Naive thymus-derived CD4-positive, alpha-beta T cell (primary cell): Measurements from ENCODE around the gene ETV3L. TPM values are rescaled to one million over a fixed set of nuclear protein-coding genes. Genes with fewer than 3 reads are reported as not detected.
"Not testable (repeated sequence)": the region's sequence is repeated elsewhere in the genome, so short reads cannot be mapped to it uniquely, and the experiment has no call there.

ENCODE experiments used
- ATAC-seq: fragments of 150-1000 bp; cut with Tn5 transposase; 2 replicates; pipeline ENCODE4 v1.10.0; 2021; ENCODE audit warnings: mild to moderate bottlenecking, moderate library complexity
- CTCF ChIA-PET: fragments of 350-600 bp; sonication (Branson Sonifier 250); formaldehyde crosslinking; loops from one replicate; lab custom pipeline; 2021; ENCODE audit warnings: antibody characterized with exemption; lab: Charles Lee
- POLR2A ChIA-PET: fragments of 350-600 bp; sonication (Branson Sonifier 250); formaldehyde crosslinking; loops from one replicate; lab custom pipeline; 2021; ENCODE audit warnings: antibody characterized with exemption, inconsistent platforms; lab: Charles Lee
- DNase-seq, 9 donors: peaks; one replicate each; pipeline versions ENCODE4 v3.0.0 to v3.0.0-alpha.2; 2020 to 2022; ENCODE audit warnings: mixed read lengths in 1 of 9
- H3K27ac ChIP-seq: one replicate; pipeline ENCODE4 v1.7.0; 2013; ENCODE audit warnings: mild to moderate bottlenecking, low read depth, low read length, moderate library complexity
- H3K27me3 ChIP-seq, 2 donors: one replicate each; pipeline ENCODE4 v1.7.0; 2013; ENCODE audit warnings: low read length in 2 of 2, mild to moderate bottlenecking in 2 of 2, moderate library complexity in 2 of 2; ENCODE audit not compliant: control insufficient read depth in 2 of 2, insufficient read depth in 2 of 2
- H3K36me3 ChIP-seq, 3 experiments: 1 replicate in 2 of 3; 2 replicates in 1 of 3; pipeline ENCODE4 v1.7.0; 2013; ENCODE audit warnings: low read length in 3 of 3, mild to moderate bottlenecking in 3 of 3, moderate library complexity in 1 of 3; ENCODE audit not compliant: insufficient read depth in 3 of 3, control insufficient read depth in 2 of 3
- H3K4me1 ChIP-seq, 2 donors: one replicate each; pipeline ENCODE4 v1.7.0; 2013; ENCODE audit warnings: low read length in 2 of 2, mild to moderate bottlenecking in 2 of 2, moderate library complexity in 1 of 2; ENCODE audit not compliant: control insufficient read depth in 2 of 2, insufficient read depth in 2 of 2
- H3K4me3 ChIP-seq: 2 replicates; pipeline ENCODE4 v1.7.0; 2013; ENCODE audit warnings: mild to moderate bottlenecking, low read length
- H3K9me3 ChIP-seq, 3 experiments: 1 replicate in 2 of 3; 2 replicates in 1 of 3; pipeline ENCODE4 v1.7.0; 2013; ENCODE audit warnings: low read length in 3 of 3; ENCODE audit not compliant: control insufficient read depth in 2 of 3
- H3K27ac Mint-ChIP-seq, 9 donors: one replicate each; pipeline ENCODE4 v1.8.0; 2020 to 2022; ENCODE audit warnings: mixed read lengths in 9 of 9, mild to moderate bottlenecking in 8 of 9, moderate library complexity in 5 of 9, inconsistent platforms in 2 of 9
- H3K27me3 Mint-ChIP-seq, 5 donors: one replicate each; pipeline ENCODE4 v1.8.0; 2021 to 2022; ENCODE audit warnings: mixed read lengths in 5 of 5, mild to moderate bottlenecking in 1 of 5
- H3K36me3 Mint-ChIP-seq, 5 donors: one replicate each; pipeline ENCODE4 v1.8.0; 2020 to 2022; ENCODE audit warnings: mixed read lengths in 5 of 5, mild to moderate bottlenecking in 3 of 5, inconsistent platforms in 1 of 5
- H3K4me1 Mint-ChIP-seq, 7 donors: one replicate each; pipeline ENCODE4 v1.8.0; 2020 to 2022; ENCODE audit warnings: mixed read lengths in 7 of 7, mild to moderate bottlenecking in 3 of 7, inconsistent platforms in 1 of 7
- H3K4me3 Mint-ChIP-seq, 10 donors: one replicate each; pipeline ENCODE4 v1.8.0; 2020 to 2022; ENCODE audit warnings: mild to moderate bottlenecking in 10 of 10, mixed read lengths in 10 of 10, moderate library complexity in 6 of 10, inconsistent platforms in 2 of 10
- H3K9me3 Mint-ChIP-seq, 11 donors: one replicate each; pipeline ENCODE4 v1.8.0; 2020 to 2022; ENCODE audit warnings: mixed read lengths in 11 of 11, mild to moderate bottlenecking in 4 of 11, inconsistent platforms in 1 of 11, moderate library complexity in 1 of 11
- intact Hi-C, 2 donors: fragments of 100-400 bp; cut with micrococcal nuclease; formaldehyde crosslinking; loops; one replicate each; pipeline ENCODE4 v1.15.1; 2023
- polyA plus RNA-seq, 2 donors: library from polyadenylated mRNA; unstranded; fragments of 300-500 nt; fragmentation: Illumina TruSeq; gene quantifications; one replicate each; pipeline ENCODE4 v1.2.3, GENCODE V29; 2021
- total RNA-seq, 6 experiments: library from RNA in 5 of 6; stranded (reverse) in 5 of 6; gene quantifications; 1 replicate in 5 of 6; 2 replicates in 1 of 6; pipeline ENCODE4 v1.2.3 and lab custom pipeline; 2021 to 2026

ETV3L gene
- total and polyA plus RNA-seq, 7 experiments from 2014 or later: not detected

DNA sequence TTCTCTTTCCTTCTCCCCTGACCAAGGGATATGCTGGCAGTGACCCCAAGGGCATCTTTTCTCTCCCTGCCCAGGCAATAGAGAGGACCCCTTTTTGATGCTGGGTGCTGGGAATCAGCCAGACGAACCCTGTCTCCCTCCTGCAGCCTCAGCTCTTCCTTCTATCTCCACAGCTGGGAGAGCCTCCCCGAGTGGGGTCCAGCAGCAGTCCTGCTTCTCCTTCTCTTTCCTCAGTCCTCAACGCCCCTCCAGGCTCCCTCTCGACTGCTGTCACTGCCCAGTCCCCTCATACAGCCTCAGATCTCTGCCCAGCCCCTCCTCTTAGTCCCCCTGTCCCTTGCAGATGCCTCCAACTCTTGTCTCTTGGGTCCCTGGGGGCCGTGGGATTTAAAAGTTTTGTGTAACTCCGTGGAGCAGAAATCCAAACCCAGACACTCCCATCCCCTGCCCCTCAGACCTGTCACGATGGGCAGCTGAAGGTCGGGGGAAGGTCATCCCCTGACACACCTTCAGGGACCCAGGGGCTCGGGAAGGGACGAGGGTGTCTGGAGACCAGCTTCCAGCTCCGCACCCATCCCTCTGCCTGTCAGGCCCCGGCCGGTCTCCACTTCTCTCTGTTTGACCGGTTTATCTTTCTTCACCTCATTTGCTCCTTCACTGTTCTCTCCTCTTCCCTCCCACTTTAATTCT is 5.8 kb upstream of the ETV3L start:
- Mint-ChIP-seq H3K27me3 (peaks cover 7 to 71% (median 31%) of the 10 kb centered on the region in 5 donors), H3K4me1 (peaks cover 0 to 14% (median 0%) of the 10 kb centered on the region in 7 donors), H3K9me3 (peaks cover 0 to 1% (median 0%) of the 10 kb centered on the region in 11 donors), H3K4me3 (no peak overlapping the region), H3K27ac (peak overlapping the region in 1 of 9 donors; percentile 28), H3K36me3 (no peaks in the 10 kb centered on the region)
- ChIA-PET POLR2A (no interaction called here), CTCF (interaction anchor here (1.3 kb wide), 1 partner anchor 50 kb away, joined by 3 read pairs; no protein-coding TSS in a partner anchor)
- Histone ChIP-seq H3K27ac (no peak overlapping the region), H3K36me3 (no peaks in the 10 kb centered on the region), H3K4me1 (no peaks in the 10 kb centered on the region), H3K9me3 (no peaks in the 10 kb centered on the region), H3K27me3 (peaks cover 5 to 6% of the 10 kb centered on the region in 2 donors), H3K4me3 (no peak overlapping the region)
- DNase-seq (no peak), ATAC-seq (no peak)
- intact Hi-C loops: no loop called here

DNA sequence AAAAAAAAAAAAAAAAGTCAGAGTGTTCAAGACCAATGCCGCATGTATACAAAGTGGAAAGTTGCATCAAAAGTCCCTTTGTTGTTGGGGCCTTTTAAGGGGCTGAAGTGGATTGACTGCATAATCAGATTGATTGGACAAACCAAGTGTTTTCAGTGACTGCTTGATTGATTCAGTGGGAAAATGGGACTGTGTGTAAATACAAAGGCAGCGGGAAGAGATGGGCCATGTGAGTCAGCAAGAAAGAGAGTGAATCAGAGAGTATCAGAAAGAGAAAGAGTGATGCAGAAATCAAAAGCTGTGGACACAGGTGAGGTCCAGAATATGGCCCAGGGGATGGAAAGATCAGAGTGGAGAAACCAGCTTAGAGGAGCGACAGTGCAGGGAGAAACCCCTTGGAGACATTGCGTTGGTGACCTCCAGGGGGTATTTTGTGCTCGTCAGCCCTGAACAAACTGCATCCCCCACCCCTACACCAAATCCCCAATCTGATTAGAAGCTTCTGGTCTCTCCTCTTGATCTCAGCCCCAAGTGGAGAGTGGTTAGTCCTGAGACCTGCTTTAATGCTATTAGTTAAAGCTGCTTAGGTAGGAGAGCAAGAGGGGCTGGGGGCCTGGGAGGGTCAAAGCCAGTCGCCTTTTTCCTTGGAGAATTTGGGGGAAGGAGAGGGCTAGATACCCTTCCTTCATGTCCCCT is 5.1 kb upstream of the ETV3L start:
- no peaks in the 10 kb centered on the region for H3K36me3 ChIP-seq
- Mint-ChIP-seq H3K4me3 (no peak overlapping the region), H3K27me3 (peaks cover 7 to 67% (median 27%) of the 10 kb centered on the region in 5 donors), H3K4me1 (peaks cover 0 to 14% (median 0%) of the 10 kb centered on the region in 7 donors), H3K27ac (no peak overlapping the region), H3K36me3 (no peaks in the 10 kb centered on the region), H3K9me3 (peaks cover 0 to 1% (median 0%) of the 10 kb centered on the region in 11 donors)
- H3K4me1 ChIP-seq: no peaks in the 10 kb centered on the region
- ChIA-PET CTCF (interaction anchor here (1.3 kb wide), 1 partner anchor 51 kb away, joined by 3 read pairs; no protein-coding TSS in a partner anchor), POLR2A (no interaction called here)
- DNase-seq (no peak), ATAC-seq (no peak)
- H3K4me3 ChIP-seq: no peak overlapping the region
- no peaks in the 10 kb centered on the region for H3K9me3 ChIP-seq
- peaks cover 5 to 6% of the 10 kb centered on the region in 2 donors for H3K27me3 ChIP-seq
- intact Hi-C loops: no loop called here
- H3K27ac ChIP-seq: no peak overlapping the region

DNA sequence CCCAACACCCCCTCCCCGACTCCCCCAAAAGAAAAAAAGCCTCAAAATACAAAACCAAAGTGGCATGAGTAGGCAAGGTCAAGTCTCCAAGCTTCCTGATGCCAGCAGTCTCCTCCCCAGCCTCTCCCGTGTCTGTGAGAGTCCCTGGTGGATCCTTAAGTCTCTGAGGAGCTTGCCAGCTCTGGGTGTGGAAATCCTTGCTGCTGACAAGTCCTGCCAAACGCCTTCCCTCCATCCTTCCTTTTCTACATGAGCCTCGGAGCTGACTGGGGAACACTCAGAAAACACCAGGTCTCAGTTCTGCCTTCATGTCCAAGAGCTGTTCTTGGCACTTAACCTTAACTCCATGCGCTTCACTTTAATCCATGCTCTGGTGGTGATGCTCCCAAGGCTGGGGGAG is 3.7 kb upstream of the ETV3L start:
- Mint-ChIP-seq H3K4me3 (no peak overlapping the region), H3K27ac (no peak overlapping the region), H3K36me3 (no peaks in the 10 kb centered on the region), H3K9me3 (peaks cover 0 to 1% (median 0%) of the 10 kb centered on the region in 11 donors), H3K4me1 (peaks cover 0 to 16% (median 0%) of the 10 kb centered on the region in 7 donors), H3K27me3 (peaks cover 7 to 55% (median 17%) of the 10 kb centered on the region in 5 donors)
- DNase-seq (no peak), ATAC-seq (no peak)
- Histone ChIP-seq H3K27ac (no peak overlapping the region), H3K9me3 (no peaks in the 10 kb centered on the region), H3K4me3 (no peak overlapping the region), H3K27me3 (peaks cover 0 to 5% of the 10 kb centered on the region in 2 donors), H3K36me3 (no peaks in the 10 kb centered on the region), H3K4me1 (no peaks in the 10 kb centered on the region)
- intact Hi-C loops: no loop called here
- CTCF ChIA-PET: no interaction called here
- POLR2A ChIA-PET: no interaction called here

DNA sequence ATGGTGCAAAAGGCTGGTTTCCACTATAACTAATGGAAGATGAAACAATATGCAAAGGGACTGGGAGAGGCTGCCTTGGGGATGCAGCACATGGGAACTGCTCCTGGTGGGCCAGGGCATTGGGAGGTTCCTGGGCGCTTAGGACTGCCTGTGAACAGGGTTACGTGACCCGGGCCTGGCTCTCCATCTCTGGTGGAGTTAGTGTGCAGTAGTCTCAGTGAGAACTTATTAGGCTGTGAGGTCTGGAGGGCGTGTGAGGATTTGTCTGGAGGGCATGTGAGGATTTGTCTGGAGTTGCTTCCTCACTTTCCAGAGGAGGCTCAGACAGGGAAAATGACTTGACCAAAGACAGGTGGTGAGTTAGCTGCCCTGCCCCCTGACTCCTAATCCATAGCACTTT is 1.5 kb upstream of the ETV3L start:
- H3K9me3 Mint-ChIP-seq: peaks cover 0 to 1% (median 0%) of the 10 kb centered on the region in 11 donors
- CTCF ChIA-PET: no interaction called here
- Histone ChIP-seq H3K4me1 (no peaks in the 10 kb centered on the region), H3K4me3 (no peak overlapping the region), H3K27ac (no peak overlapping the region), H3K36me3 (no peaks in the 10 kb centered on the region), H3K27me3 (no peaks in the 10 kb centered on the region), H3K9me3 (no peaks in the 10 kb centered on the region)
- POLR2A ChIA-PET: no interaction called here
- DNase-seq: no peak
- no peaks in the 10 kb centered on the region for H3K36me3 Mint-ChIP-seq
- H3K4me1 Mint-ChIP-seq: peaks cover 0 to 9% (median 0%) of the 10 kb centered on the region in 7 donors
- peak overlapping the region in 1 of 9 donors; percentile 15 for H3K27ac Mint-ChIP-seq
- intact Hi-C loops: no loop called here
- no peak overlapping the region for H3K4me3 Mint-ChIP-seq
- peaks cover 0 to 39% (median 0%) of the 10 kb centered on the region in 5 donors for H3K27me3 Mint-ChIP-seq
- ATAC-seq: no peak

DNA sequence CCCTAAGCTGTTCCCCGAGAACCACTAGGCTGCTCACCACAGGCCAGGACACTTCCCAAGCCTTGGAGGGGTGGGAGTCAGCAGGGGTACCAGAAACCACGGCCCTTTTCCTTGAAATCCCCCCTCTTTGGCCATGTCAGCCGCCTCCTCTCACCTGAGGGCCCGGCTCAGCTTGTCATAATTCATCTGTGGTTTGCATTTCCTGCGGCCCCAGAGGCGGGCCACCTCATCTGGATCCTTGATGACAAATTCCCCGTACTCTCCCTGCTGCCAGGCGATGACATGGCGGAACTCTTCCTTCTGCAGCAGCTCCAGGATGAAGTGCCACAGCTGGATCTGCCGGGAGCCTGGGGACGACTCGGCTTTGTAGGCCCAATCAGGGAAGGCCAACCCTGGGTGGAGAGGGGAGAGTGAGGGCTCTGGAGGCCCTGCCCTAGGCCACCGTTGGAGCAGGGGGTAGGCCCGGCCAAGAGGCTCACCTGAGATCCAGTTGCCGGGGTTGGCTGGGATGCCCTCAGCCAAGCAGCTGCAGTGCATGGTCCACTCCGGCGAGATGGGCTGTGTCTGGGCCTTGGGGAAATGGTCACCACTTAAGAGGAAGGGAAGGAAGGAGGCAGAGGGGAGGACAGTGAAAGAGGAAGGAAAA is 498 bp downstream of the ETV3L start:
- H3K9me3 Mint-ChIP-seq, H3K36me3 Mint-ChIP-seq, DNase-seq, H3K36me3 ChIP-seq, ATAC-seq, H3K9me3 ChIP-seq, H3K4me3 Mint-ChIP-seq, H3K27ac Mint-ChIP-seq, H3K27me3 ChIP-seq, H3K27ac ChIP-seq, H3K4me3 ChIP-seq, H3K4me1 Mint-ChIP-seq, POLR2A ChIA-PET, H3K4me1 ChIP-seq: not testable (repeated sequence)
- CTCF ChIA-PET: interaction anchor here (0.8 kb wide), 1 partner anchor 61 kb away, joined by 3 read pairs; no protein-coding TSS in a partner anchor
- intact Hi-C loops: loop anchor here in 1 of 2 donors (10.0 kb wide), 1 partner anchor 386 kb away; no protein-coding TSS in a partner anchor
- peaks cover 0 to 25% (median 0%) of the 10 kb centered on the region in 5 donors for H3K27me3 Mint-ChIP-seq

DNA sequence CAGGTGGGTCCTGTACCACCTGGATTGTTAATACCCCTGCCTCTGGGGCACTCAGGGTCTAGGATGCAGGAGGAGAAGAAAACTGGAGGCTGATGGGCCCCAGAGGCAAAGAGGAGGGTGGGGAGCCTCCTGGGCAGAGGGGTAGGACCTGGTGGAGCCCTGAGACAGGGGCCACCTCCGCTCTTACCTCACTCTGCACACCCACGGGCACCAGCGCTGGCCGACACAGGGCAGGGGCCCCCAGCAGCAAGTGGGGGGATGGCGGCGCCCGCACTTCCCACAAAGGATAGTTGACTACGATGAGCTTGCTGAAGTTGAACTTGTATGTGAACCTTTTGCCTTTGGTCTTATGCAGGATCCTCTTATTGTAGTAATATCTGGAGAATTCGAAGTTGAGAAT is 1.1 kb downstream of the ETV3L start:
- ChIA-PET CTCF (interaction anchor here (0.5 to 1.7 kb wide), 3 partner anchors 9 to 62 kb away, joined by 3 to 4 read pairs (median 3); no protein-coding TSS in a partner anchor), POLR2A (no interaction called here)
- no peak for ATAC-seq
- no peaks in the 10 kb centered on the region for H3K36me3 Mint-ChIP-seq
- H3K27ac Mint-ChIP-seq: no peak overlapping the region
- no peaks in the 10 kb centered on the region for H3K4me1 ChIP-seq
- no peaks in the 10 kb centered on the region for H3K9me3 ChIP-seq
- H3K4me3 Mint-ChIP-seq: no peak overlapping the region
- H3K9me3 Mint-ChIP-seq: peaks cover 0 to 1% (median 0%) of the 10 kb centered on the region in 11 donors
- intact Hi-C loops: loop anchor here in 1 of 2 donors (10.0 kb wide), 1 partner anchor 386 kb away; no protein-coding TSS in a partner anchor
- peaks cover 0 to 3% (median 0%) of the 10 kb centered on the region in 7 donors for H3K4me1 Mint-ChIP-seq
- H3K27me3 ChIP-seq: no peaks in the 10 kb centered on the region
- no peak overlapping the region for H3K4me3 ChIP-seq
- no peak overlapping the region for H3K27ac ChIP-seq
- no peak for DNase-seq
- peaks cover 0 to 19% (median 0%) of the 10 kb centered on the region in 5 donors for H3K27me3 Mint-ChIP-seq
- H3K36me3 ChIP-seq: no peaks in the 10 kb centered on the region
